ENCODE results near the gene MIPOL1.

Gene MIPOL1

GRCh38 chr14:37399517-37399916, 201.8 kb downstream of the MIPOL1 start:
- no peak for DNase-seq (ENCODE audit: low spot score)

GRCh38 chr14:37401093-37401492, 203.4 kb downstream of the MIPOL1 start:
- DNase-seq (ENCODE audit: low spot score), result no peak

- no peak for DNase-seq (ENCODE audit: low spot score)
Measured at GRCh38 chr14:37403626-37404025, 205.9 kb downstream of the MIPOL1 start.

- DNase-seq (ENCODE audit: low spot score), result no peak
Measured at GRCh38 chr14:37406095-37406494, 208.4 kb downstream of the MIPOL1 start.

GRCh38 chr14:37411079-37411735, 213.5 kb downstream of the MIPOL1 start:
- no peak for DNase-seq (ENCODE audit: low spot score)

- no peak for DNase-seq (ENCODE audit: low spot score)
Measured at GRCh38 chr14:37413050-37413449, 215.3 kb downstream of the MIPOL1 start.

GRCh38 chr14:37413504-37414003, 215.8 kb downstream of the MIPOL1 start:
- DNase-seq (ENCODE audit: low spot score), result no peak

GRCh38 chr14:37416264-37416663, 218.5 kb downstream of the MIPOL1 start:
- no peak for DNase-seq (ENCODE audit: low spot score)

GRCh38 chr14:37417151-37417550, 219.4 kb downstream of the MIPOL1 start:
- no peak for DNase-seq (ENCODE audit: low spot score)

GRCh38 chr14:37417833-37418232, 220.1 kb downstream of the MIPOL1 start:
- DNase-seq (ENCODE audit: low spot score), result no peak

- no peak for DNase-seq (ENCODE audit: low spot score)
Measured at GRCh38 chr14:37420622-37421021, 222.9 kb downstream of the MIPOL1 start.

- no peak for DNase-seq (ENCODE audit: low spot score)
Measured at GRCh38 chr14:37422319-37422718, 224.6 kb downstream of the MIPOL1 start.

- no peak for DNase-seq (ENCODE audit: low spot score)
Measured at GRCh38 chr14:37422748-37423147, 225.0 kb downstream of the MIPOL1 start.

- no peak for DNase-seq (ENCODE audit: low spot score)
Measured at GRCh38 chr14:37428954-37429353, 231.2 kb downstream of the MIPOL1 start.

GRCh38 chr14:37429618-37430017, 231.9 kb downstream of the MIPOL1 start:
- DNase-seq (ENCODE audit: low spot score), result no peak

GRCh38 chr14:37434867-37435266, 237.1 kb downstream of the MIPOL1 start:
- no peak for DNase-seq (ENCODE audit: low spot score)

- DNase-seq (ENCODE audit: low spot score), result no peak
Measured at GRCh38 chr14:37436519-37436918, 238.8 kb downstream of the MIPOL1 start.

GRCh38 chr14:37437490-37437889, 239.8 kb downstream of the MIPOL1 start:
- no peak for DNase-seq (ENCODE audit: low spot score)

- DNase-seq (ENCODE audit: low spot score), result no peak
Measured at GRCh38 chr14:37438444-37438843, 240.7 kb downstream of the MIPOL1 start.

GRCh38 chr14:37443461-37443860, 245.7 kb downstream of the MIPOL1 start:
- no peak for DNase-seq (ENCODE audit: low spot score)

GRCh38 chr14:37447883-37448391, 250.2 kb downstream of the MIPOL1 start:
- no peak for DNase-seq (ENCODE audit: low spot score)

GRCh38 chr14:37452323-37452722, 254.6 kb downstream of the MIPOL1 start:
- DNase-seq (ENCODE audit: low spot score), result no peak

- no peak for DNase-seq (ENCODE audit: low spot score)
Measured at GRCh38 chr14:37453985-37454384, 256.2 kb downstream of the MIPOL1 start.

- no peak for DNase-seq (ENCODE audit: low spot score)
Measured at GRCh38 chr14:37457334-37457733, 259.6 kb downstream of the MIPOL1 start.
